NCI-H748 (cell line): ENCODE data around the gene DGKG.

Experiments
- DNase-seq: peaks from one replicate; lab custom pipeline; 2025; ENCODE audit not compliant: unreplicated experiment; lab: John Stamatoyannopoulos, UW

Gene DGKG

DNA sequence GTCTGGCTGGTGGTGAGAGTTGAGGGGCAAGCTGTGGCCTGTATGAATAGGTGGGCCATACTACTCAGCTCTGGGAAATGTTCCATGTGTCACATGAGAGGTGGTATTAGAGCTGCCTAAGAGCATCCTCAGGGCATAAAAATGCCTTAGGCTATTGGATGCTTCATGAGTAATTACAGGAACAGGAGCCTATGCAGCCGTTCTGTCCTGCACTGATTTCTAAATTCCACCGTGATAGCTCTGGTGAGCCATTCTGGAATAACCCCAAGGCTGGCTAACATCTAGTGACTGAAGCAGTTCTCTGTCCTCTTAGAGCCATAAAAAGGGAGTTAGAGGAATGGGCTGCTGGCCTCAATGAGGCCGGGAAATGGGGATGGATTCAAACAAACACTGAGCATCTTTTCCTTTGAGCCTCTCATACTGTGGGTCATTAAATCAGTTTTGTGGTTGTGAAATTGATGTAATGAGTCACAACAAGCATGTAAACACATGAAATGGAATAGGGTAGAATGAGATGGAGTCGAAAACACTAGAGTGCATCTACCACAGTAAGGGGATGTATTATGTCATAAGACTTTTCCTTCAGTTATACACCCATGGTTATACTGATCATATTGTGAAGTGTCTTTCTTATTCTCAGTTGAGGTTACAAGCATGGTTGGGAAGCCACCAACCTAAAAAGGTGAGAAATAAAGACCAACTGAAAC is 41.0 kb downstream of the DGKG start:
- DNase-seq, result no peak

DNA sequence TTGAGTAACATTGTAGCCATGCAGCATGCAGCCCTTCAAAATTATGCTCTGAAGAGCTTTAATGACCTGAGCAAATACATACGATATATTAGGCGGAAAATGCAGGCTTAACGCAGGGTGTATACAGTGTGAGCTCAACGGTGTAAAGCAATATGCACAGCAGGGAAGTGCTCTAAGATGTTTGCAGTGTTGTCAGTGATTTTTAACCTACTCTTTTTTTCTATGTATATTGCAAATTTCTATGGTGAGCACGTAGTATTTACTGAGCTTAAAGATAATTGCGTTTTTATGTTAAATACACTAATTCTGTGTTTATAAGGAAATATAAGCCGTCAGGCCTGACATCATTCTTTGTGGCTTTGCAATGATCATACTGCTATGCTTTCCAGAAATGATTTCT is 42.1 kb downstream of the DGKG start:
- no peak for DNase-seq

DNA sequence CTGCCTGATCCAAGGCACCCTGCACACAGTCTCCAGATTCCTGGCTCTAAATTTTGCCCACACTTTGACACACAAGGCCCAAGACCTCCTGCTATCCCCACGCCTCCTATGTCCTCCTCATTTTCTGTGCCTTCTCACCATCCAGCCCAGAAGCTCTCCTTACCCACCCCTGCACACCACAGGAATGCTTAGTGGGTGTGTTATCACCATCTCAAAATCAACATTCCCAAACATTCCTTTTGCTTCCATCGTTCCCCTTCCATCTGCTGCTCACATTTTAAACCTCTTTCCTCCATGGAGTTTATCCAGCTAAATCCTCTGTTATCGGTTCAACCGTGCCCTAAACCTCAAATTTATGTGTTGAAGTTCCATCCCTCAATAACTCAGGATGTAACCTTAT is 43.9 kb downstream of the DGKG start:
- DNase-seq, result no peak

DNA sequence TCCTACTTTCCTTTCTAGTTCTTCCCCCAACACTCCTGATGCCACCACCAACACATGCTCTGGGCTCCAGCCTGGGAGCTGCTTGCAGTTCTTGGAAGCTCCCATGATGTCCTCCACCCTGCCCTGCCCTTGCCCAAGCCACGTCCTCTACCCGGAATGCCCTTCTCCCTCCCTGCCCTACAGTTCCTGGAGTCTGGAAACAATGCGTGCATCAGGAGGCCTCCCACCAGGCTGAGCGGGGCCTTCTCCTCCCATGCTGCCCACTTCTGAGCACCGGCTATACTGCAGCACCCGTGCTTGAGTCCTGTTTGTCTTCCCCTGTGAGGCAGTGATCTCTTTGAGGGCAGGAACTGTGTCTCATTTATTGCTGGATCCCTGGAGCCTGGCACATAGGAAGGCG is 44.6 kb downstream of the DGKG start:
- no peak for DNase-seq

DNA sequence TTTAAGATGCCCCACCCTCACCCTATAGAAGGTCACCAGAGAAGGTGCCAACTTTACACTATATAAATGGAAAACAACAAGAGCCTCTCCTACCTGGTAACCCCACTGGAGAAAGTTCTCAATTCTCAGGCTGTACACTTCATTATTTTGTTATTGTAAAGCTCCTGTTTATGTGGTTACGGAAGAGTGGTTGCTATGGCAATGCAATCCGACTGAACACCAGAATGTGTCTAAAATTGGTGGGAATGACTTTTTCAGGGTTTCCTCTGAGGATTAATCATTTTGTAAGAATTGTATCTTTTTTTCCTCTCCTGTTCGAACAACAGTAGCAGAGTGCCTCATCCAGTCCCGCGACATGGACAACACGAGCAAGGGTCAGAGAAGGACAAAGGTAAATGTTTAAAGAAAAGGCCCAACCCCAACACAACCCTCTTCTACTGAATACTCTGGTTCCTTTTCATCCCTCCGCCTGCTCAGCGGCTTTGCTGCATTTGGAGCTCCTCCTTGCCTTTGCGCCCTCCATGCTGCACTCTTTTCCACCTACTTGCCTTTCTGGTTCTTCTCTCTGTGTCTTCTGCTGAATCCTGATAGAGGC is 45.3 kb downstream of the DGKG start:
- no peak for DNase-seq

DNA sequence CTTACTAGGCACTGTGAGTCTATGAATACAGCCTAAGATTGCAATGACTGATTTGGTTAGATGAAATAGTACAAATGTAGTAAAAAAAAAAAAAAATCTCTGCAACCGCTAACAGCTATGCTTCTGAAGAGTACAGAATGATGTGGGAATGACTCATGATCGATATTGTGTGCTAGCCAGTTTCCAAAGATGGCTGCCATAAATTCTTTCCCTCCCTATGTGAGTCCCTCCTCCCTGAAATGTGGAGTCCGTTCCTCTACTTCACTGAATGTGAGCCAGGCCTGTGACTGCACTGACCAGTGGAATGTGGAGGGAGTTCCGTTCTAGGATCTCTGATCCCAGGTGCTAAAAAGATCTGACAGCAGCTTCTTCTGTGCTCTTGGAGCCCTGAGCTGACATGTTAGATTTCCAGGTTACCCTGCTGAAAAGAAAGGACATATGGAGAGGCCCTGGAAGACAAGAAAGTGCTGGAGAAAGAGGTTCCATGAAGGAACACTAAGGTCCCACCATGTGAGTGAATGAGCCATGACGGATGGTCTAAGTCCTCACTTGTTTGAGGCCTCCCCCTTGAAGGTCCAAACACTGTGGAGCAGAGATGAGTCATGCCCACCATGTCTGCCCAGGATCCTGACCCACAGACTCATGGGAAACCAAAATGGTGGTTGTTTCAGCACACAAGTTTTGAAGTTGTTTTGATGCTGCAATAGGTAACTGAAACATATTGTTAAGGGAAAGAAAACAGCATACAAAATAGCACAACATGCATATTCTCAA is 46.3 kb downstream of the DGKG start:
- DNase-seq, result no peak

DNA sequence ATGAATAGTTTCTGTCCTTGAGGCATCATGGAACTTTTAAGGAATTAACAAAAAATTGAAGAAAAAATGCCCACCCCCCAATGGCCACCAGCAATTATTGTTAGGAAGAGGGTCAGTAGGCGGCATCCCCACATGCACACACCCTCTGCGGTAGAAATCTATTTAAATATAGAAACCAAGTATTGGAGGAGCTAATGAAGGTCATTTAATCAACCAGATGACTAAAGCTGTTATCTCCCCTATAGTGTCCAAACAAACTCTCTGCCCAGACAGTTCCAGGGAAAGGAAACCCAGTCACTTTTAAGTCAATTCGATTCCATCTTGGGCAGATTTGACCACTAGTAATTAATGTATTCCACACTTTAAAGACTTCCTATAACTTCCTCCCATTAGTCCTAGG is 47.1 kb downstream of the DGKG start:
- no peak for DNase-seq

DNA sequence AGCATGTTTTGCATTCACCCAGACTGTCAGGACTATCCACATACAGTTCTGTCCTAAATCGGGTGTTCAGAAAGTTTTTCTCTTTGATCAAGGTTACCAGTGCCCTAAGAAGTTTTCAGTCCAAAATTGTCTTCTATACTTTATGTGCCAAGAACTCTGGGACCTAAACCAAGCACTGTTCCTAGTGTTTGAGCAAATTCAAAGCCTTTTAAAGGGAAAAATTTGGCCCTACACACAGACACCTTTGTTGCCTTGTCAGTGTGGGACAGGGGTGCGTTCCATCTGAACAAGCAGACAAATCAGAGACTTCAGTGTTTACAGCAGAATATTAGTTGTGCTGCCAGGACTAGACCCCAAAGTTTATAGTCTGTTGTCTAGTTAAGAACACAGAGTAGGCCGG is 50.6 kb downstream of the DGKG start:
- no peak for DNase-seq

DNA sequence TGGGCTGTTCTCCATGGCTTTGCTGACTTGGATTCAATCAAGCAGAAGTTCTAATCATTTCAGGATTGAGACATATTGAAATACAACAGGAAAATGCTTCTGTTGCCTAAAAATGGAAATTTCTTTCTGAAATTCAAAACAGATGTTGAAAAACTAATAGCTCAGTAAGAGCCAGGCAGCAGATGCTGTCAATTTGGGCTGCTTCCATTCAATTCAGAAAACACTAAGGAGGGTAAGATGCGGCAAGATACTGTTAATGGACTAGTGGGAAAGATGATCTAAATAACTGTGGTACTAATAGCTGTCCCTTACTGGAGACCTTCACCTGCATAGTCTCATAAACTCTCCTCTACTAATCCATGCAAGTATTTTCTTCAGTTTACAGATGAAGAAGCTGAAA is 53.5 kb downstream of the DGKG start:
- no peak for DNase-seq

DNA sequence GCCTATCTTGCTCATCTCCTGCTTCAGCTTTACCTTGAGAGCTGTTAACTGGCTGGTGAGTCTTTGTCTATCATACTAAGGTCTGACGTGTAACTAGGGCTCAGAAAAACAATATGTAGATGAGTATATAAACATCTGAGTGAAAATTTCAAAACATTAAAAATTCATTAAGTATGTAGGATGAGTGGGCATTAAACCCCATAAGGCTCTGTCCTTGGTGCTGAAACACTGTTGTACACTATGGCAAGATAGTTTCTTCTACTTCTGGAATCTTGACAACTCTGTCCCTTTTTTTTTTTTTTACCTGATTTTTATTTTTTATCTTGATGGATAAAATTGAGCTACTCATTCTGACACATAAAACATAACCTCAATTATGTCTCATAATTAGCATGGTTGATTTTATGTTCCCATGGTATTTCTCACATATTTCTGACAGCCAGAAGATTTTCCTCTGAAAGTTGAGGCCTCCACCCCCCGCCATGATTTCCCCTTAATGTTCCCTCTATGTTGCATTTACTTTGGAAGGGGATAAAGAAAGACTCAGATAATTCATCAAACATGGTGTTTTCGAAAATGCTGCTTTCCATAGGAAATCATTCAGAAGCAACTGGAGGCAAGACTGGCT is 54.3 kb downstream of the DGKG start:
- no peak for DNase-seq

DNA sequence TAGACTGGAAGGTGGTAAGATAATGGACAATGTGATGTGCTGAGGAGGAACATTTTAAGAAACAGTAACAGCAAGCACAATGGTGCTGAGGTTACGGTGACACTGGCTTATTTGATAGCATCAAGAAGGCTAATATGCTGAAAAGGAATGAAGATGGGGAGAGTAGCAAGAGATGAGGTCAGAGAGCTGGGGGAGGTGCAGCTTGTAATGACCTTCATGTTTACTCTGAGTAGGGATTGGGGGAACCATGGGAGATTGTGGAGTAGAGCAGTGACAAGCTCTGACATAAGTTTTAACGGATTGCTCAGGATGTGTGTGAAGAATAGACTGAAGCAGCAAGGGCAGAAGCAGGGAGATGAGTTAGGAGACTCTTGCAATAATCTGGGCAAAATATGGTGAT is 56.7 kb downstream of the DGKG start:
- no peak for DNase-seq

DNA sequence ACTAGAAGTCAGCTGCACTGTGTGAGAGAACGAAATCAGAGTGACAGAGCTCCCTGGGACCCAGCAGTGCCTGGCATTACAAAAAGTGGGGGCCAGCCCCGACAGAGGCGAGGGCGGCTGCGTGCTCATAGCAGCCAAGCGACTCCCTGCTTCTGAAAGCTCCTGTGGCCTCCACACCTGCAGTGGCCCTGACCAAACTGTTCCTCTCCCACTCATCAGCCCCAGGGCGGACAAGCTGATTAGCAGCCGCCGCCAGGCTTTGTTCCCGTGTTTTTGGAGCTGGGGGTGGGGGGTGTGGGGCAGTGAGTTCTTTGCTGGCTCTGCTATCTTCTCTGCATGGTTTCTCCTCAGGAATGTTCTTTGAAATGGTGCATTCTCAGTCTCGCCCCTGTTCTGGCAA is 58.1 kb downstream of the DGKG start:
- no peak for DNase-seq

DNA sequence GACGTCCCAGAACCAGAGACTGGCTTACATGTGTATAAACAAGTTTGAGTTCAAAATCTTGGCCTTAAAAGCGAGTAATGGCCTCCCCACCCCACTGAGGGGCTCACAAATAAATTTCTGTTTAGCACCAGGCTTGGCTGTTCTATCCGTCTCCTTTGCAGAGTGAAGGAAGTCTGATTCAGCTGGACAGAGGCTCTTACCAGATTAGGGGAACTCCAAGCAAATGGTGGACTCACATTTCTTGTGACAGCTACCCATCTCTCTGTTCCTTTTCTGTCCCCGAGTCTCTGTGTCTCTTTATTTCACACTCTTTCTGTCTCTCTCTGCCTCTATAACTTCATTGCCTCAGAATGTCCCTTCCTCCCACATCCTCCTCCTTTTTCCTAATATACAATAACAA is 62.7 kb downstream of the DGKG start:
- DNase-seq, result no peak

DNA sequence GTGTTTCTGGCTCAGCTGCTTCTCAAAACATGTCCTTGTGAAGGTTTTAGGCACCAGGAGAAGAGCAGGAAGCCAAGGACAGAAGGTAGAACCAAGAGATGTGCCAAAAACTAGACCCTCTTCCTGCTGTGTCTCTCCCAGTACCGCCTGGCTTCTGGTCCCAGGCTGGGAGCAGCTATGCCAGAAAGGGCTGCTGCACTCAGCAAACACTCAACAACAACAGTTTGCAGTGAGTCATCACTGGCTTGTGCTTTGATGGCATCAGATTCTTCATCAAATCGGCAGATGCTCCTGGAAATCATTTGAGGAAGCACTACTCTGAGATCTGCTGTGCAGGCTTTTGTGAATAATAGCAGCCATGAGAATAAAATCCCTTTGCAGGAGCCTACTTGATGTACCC is 63.2 kb downstream of the DGKG start:
- DNase-seq, result no peak

DNA sequence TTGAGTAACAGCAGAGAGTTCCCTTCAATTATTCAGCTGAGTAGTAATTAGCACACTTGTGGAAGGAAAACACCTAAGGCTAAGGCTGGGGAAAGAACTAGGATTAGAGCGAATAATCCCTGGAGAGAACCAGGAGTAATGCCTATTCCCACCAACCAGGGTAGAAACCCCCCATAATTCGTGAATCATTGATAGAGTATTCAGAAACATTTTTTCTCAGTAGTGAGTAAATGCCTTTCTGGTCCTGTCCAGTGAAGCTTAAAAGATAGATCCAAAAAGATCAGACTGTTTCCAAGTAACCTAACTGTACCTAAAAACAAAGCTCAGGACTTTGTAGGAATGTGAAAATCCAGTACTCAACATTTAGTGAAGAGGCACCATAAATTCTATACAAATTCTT is 71.2 kb downstream of the DGKG start:
- DNase-seq, result no peak

DNA sequence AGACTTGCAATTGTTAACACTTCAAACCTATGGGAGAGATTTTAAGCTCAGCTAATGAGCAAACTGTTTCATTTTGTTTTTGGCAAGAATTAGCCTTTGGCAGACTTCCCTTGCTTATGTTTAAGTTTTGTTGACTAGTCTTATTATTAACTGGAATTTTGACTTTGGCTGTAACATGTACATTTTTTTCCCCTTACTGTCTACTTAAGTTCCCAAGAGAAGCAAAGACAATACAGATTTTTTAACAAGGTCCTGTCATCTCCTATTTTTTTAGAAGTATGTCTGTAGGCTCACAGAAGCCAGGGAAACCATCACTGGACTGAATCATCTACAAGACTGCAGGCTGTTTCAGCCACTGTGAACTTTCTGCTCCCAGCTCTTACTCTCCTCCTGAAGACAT is 74.3 kb downstream of the DGKG start:
- DNase-seq, result no peak

DNA sequence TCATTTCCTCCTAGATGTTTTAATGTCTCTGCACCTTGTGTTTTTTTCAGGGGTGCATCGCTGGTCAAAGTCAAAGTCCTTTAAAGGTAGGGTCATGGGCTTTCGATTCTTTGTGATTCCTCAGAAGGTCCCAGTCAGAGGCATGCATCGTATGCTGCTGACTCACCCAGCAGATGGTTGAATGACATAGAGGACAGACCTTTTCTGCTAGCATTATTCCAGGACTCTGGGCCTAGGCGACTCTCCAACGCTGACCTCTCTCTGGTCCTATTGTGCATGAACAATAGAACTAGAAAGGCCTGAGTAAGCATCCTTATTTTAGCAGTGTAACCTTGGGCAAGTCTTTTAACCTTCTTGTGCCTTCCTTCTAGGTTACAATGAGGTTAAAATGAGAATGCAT is 75.9 kb downstream of the DGKG start:
- no peak for DNase-seq

DNA sequence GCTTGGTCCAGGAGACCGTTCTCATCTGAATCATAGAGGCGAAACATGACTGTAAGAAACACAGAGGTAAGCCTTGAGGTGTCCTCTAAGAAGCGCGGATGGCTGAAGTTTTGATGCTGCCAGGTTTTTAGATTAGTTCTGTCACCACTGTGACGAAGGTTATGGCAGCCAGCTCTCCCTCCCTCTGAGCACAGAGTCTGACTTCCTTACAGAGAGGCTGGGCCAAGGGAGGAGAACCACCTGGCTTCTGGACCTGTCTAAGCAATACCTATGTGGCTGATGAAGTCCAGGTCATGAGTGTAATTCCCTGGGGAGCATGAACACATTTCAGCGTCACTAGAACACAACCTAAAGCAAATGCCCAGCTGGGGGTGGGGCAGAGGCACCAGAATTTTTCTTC is 77.4 kb downstream of the DGKG start:
- DNase-seq, result no peak

DNA sequence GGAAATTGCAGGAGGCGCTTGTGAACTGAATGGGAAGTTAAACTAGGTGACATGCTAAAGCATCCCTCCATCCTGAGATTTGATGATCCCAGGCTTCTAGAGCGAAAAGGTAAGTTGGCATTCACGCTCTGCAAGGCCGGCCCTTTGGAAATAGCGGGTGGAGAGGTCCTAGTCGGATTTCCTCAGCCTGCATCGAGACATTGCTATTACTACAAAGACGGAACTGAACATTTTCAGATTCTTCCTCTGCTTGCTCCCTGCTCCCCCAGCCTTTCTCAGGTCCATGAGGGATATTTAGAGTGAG is 77.7 kb downstream of the DGKG start:
- DNase-seq, result no peak

DNA sequence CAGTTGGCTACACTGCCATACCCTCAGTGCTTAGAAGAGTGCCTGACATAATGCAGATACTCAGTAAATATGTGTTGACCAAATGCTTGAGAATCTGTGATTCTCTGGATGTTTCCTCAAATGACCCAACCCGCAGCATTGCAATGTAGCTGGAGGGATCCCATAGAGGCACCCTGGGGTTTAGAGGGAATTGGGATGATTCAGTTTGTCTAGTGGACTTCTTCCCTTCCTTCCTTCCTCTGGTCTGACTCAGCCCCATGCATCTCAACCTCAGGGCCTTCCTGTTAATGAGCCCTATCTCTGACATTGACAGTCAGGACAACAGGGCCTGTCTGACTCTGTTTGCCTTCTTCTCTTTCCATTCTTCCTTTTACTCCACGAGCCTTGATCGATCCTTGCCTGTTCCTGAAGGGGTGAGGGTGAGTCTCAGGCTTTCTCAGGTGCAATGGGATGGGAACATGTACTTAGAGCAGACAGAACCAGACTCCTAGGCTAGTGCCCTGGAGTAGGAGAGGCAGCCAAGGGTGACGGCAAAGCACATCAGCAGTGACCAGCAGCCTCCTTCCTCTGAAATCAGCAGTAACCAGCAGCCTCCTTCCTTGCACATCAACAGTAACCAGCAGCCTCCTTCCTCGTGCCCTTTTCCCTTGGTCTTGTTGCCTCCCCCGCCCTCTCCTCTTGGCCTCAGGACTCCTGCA is 78.2 kb downstream of the DGKG start:
- no peak for DNase-seq

DNA sequence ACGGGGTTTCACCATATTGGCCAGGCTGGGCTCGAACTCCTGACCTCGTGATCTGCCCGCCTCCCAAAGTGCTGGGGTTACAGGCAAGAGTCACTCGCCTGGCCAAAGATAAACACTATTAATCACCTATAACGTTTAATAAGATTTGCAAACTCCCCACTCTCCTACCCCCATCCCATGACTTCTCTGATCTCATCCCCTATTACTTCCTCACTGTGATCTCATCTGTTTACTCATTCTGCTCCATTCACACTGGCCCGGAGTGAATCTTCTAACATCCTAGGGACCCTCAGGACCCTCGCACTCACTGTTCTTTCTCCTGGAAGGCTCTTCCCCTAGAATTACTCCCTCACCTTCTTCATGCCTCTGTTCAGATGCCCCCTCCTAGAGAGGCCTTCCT is 78.9 kb downstream of the DGKG start:
- no peak for DNase-seq

DNA sequence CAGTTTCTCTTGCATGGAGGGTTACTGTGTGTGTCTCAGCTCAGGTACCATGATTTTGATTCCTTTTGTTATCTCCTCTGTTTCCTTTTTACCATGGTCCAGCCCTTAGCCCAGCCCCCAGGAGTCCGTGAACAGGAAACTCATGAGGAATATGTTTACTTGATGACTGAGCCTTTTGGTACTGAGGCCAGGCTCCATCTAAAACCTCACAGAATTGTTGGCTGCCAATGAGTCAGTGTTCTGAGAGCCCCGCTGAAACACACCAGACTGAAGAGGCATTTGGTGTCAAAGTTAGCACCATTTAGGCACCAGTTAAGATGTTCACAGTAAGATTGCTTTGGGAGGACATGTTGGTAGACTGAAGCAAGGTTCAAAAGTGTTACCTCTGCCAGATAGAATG is 80.9 kb downstream of the DGKG start:
- DNase-seq, result no peak
